CD4-positive, alpha-beta T cell treated with Interleukin-6 at 100 ng/mL for 8 hours (primary cell): Measurements from ENCODE around the gene POU6F2.

Experiments used
- DNase-seq: peaks from one replicate; pipeline ENCODE4 v3.0.0-alpha.2; 2020; ENCODE audit warnings: mixed read lengths, low spot score

The POU6F2 gene

GRCh38 chr7:39402034-39402433 is 424.3 kb downstream of the POU6F2 start:
- no peak for DNase-seq

DNA sequence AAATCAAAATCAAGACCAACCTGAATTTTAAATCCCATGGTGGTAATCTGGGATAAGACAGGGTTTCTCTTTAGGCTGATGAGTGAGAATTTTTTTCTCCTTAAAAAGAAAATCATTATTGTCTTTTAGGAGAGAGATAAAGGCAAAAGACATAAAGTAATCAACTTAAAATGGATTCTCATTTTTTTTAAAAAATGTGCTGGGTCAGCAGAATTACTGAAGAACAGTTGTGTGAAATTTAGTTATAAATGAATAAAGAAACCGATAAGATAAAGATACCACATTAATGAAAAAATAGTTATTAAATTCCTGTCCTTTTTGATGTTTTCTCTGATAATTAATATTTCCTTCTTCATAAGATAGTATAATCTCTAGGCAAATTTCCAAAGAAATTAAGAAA is 427.2 kb downstream of the POU6F2 start:
- no peak for DNase-seq

DNA sequence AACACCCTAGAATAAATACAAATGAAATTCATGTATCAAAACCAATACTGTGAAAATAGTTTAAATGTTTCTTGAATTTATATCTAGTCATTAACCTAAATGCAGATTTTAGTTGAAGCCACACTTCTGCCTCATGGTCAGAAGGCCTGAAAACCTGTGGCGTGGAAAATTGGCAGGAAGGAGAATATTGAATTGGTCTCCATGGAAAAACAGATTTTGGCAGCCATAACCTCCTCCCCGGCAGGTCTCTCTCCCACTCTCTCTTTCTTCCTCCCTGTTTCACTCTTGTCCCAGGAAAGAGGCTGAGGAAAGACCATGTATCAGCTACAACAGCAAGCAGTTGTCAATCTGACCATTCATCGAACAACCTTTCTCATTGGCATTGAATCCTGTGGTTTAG is 427.9 kb downstream of the POU6F2 start:
- no peak for DNase-seq

GRCh38 chr7:39406467-39406866 is 428.8 kb downstream of the POU6F2 start:
- DNase-seq: no peak

DNA sequence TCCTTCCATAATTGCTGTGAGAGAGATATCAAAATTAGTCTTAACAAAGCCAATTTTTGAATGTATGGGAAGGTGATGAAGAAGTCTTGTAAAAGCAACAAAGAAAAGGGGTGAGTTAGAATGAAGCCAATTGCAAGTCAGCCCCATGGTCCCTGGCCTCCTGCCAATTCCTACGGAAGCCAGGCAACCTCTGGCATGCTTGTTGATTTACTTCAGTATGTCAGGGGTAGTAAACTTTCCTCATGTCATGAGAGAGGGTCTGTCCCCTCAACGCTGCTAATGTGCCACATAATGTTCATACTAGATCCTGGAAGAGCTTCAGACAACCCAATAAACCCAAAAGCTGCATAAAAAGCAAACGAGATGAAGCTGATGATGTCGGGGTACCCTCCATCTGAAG is 429.4 kb downstream of the POU6F2 start:
- DNase-seq: no peak

GRCh38 chr7:39407723-39408122 is 430.0 kb downstream of the POU6F2 start:
- no peak for DNase-seq

DNA sequence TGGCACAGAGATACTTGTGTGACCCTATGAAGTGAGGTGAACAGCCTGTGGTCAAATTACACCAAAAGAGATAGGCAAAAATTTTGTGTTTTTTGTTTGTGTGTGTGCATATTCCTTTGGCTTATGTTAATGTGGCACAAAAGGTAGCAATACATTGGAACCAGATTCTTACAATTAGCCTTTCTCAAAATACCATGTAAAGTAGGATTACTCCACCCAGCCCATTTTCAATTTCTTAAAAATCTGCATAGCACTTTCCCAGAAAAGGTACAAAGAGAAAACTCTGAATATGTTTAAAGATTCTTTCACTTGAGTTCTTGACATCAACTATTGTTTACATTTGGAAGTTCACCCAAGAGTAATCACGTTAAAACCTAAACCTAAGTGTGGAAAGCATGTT is 431.2 kb downstream of the POU6F2 start:
- DNase-seq: no peak

DNA sequence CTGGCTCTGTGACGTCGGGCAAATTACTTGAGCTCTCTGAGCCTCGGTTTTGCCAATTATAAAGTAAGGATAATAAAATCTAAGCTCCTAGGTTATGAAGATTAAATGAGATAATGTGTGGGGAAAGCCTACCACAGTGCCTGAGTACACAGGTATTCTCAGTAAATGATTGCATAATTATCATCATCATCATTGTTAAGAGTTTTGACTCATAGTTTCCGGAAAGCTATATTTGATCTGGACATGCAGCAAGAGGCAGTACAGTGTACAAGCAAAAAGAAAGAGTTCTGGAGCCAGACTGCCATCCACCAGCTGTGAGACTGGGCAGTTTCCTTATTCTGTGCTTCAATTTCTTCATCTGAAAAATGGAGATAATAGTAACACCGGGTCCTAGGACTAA is 432.9 kb downstream of the POU6F2 start:
- no peak for DNase-seq

- DNase-seq: no peak
Observed at GRCh38 chr7:39413636-39414223, 436.0 kb downstream of the POU6F2 start.

DNA sequence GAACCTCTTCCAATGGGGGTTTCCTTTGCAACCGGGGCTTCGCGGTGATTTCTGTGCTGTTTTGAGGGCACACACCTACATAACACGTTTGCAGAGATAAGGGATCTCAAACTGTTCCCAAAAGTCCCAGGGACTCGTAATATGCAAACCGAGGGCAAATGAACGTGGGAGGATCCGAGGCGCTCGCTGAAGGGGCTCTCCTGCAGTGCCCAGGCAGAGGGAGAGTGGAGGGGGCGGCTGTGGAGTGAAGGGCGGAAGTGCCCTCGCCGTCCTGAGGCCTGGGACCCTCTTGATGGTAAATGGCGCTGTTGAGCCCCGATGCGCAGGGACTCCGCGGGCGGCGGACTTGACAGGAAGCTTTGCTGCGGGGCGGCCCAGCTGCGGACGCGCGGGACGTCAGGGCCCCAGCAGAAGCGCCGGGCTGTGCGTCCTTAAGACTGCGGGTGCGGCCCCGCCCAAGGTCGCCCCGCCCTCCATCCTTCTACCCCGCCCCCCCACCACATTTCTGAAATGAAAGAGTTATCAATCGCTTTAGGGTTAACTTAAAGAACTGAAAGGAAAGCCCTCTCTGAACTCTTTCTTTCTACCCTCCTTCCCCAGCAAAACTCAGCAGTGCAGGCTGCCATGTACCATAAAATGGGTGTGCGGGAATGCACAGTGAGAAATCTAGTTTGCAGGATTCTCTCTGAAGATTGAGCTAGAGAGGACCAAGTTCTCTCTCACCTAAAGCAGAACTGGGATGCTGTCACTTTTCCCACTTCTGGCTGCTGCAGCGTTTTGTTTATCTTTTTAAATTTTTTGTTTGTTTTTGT is 436.7 kb downstream of the POU6F2 start:
- peak; percentile 21 for DNase-seq

DNA sequence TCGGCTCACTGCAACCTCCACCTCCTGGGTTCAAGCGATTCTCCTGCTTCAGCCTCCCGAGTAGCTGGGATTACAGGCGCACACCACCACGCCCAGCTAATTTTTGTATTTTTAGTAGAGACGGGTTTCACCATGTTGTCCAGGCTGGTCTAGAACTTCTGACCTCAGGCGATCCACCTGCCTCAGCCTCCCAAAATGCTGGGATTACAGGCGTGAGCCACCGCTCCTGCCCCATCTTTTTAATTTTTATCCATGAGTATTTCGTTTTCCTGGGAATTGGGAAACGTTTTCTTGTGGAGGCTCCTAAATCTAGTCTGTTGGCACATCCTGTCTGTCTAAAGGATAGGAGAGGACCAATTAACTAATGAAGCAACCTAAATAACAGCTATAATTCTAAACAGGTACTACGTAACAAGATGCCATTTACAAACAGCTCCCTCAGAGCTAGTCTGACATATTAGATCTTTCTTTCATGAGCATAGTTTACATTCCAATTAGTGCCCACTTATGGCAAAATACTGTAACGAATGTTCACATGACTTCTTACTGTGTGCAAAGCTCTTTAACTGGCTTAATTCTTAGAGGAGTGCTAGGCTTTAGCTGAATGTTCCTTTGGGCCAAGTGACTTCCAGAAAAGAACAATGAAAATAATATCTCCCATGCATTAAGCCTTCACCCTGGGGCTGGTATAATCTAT is 437.5 kb downstream of the POU6F2 start:
- no peak for DNase-seq

DNA sequence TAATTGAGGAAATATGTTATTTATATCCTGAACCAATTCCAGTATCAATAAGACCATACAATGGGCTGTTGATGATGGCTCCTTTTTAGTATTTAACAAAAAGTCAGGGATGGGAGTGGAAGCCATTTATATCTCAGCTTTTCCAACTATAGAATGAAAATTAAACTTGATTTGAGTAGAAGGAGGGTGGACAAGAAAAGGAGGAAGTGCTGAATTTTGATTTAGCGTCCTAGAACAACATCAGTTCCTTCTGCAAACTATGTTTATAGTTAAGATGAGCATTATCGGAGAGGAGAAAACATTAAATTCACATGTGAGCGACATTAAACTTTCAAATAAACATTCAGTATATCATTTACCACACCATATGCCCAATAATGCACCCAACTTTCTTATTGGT is 439.2 kb downstream of the POU6F2 start:
- no peak for DNase-seq

DNA sequence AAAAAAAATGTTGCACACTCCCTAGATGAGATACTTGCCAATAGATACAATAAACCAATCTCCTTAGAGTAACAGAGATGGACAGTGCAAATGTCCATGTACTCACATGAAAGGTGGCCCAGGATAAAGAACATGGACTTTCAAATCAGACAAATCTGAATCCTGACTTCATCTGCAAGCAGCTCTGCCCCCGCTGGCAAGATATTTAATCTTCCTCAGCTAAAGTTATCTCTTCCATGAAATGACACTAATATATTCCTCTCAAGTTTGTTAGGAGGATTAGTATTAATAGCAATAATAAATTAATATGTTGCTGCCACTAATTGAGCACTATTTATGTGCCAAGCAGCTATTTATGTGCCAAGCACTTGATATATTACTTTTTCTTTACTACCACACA is 439.9 kb downstream of the POU6F2 start:
- DNase-seq: no peak

- DNase-seq: no peak
Observed at GRCh38 chr7:39421251-39421650, 443.5 kb downstream of the POU6F2 start.

DNA sequence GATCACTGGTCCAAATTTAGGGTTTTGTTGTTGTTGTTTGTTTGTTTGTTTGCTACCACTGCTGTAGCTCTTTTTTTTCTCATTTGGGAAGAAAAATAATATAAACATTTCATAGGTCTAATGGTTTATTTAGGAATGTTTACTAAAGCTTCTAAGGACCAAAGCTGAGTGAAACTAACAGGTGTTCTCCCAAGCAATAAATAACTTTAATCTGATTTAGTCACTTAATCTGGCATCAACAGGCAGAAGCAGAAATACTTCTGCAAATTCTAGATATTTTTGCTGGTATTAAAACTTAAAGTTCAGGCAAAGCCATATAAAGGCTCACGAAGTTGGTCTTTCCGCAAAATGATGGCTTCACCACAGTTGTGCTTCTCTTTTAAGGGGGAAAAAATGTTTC is 444.0 kb downstream of the POU6F2 start:
- no peak for DNase-seq

- DNase-seq: no peak
Observed at GRCh38 chr7:39428221-39428620, 450.5 kb downstream of the POU6F2 start.

DNA sequence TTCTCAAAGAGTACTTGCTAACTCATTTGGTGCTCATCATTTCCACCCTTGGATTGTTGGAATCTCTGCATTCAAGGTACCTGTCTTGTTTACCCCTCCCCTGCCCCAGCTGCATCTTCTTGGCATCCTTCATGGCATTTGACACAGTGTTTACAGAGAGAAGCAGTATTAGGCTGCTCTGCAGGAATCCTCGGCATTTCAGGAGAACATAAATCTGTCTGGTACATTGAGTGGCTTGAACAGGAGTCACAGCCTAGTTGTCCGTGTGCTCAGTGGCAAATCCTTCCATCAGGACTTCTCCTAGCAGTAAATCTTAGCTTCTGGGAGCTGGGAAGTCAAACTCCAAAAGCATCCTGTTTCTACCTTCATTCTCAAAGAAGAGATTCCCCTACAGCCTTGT is 451.7 kb downstream of the POU6F2 start:
- no peak for DNase-seq

DNA sequence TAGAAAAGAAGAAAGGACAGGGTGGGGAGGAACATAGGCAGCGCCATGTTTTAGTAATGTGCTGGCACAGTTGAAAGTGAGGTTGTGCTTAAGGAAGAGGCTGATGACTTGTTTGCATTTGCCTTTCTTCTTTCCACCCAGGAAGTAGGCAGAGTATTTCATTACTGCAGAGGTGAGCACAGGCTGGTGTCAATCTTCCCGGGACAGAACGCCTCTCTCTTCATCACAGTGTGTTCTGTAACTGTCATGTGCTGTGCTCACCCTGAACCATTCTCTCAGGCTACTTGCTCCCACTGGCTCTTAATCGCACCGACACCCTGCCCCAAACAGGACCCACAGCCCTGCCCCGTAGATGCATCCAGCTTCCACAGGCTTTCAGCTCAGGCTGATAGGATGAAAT is 452.7 kb downstream of the POU6F2 start:
- no peak for DNase-seq

DNA sequence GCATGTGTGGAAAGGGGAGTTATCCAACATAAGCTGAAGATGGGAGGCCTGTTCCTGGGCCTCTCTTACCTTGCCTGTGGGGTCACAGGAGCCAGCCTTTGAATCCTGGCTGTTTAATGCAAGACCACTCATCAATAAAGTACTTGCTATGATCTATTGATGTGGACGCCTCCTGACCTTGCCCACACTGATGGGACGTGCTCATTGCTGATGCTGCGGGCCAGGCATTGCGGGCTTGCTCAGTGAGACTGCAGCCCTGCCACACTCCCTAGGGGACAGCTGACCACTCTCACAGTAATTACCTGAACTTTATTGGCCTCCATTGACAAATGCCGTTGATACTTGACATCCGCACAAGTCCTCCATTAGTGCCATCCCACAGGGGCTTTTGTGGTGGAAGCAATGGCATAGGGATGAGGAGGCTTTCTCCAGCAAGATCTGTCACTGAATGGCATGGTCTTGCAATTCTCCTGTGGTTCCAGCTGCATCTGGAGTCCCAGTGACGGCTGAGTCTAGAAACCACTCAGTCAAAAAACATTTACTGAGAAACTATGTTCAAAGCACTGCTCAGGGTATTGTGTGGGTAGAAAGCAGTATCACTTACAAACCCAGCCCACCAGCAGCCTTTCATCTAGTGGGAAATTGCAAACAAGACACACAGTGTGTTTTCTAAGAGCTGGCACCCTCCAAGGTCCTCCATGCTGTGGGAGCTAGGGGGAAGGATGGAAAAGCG is 453.4 kb downstream of the POU6F2 start:
- DNase-seq: no peak

DNA sequence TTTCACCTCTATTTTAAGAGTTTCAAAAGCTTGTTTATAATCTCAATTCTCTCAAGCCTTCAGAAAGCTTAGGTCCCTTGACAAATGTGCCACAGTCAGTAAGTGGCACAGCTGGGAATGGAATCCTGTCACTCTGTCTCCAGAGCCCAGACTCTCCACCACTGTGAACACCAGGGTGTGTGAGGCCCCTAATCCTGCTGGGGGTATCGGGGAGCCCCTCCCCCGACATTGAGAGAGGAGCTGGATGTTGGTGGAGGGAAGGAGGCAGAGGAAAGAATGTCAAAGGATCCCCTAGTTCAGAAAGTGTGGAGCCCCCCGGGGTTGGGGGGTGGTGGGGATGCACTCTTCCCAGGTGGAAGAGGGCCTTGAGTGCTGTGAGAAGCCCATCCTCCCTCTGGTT is 454.7 kb downstream of the POU6F2 start:
- no peak for DNase-seq

DNA sequence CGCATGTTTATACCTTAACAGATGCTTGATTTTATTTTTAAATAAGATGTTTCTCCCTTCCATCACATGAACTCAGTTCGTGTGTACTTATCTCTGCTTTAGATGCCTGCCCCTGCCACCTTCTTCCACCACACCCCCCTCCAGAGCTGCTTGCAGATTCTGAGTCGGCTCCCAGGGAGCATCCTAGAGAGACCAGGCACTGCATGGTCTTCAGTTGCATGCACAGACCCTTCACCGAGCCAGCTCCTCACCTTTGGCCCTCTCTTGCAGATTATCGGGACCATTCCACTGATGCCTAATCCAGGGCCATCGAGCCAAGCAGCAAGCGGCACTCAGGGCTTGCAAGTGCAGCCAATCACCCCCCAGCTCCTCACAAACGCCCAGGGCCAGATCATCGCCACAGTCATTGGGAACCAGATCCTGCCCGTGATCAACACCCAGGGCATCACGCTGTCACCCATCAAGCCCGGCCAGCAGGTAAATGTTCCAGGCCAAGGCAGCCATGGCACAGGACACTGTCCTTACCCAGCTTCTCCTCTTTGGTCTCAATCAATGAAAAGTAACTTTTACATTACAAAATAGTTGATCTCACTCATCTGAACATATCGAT is 455.2 kb downstream of the POU6F2 start:
- DNase-seq: no peak

GRCh38 chr7:39433550-39433949 is 455.8 kb downstream of the POU6F2 start:
- DNase-seq: no peak
